Peyer's patch (tissue), 4 donors: Measurements from ENCODE around the gene BPIFB6.

ENCODE experiments used
- POLR2A ChIP-seq, 2 donors: fragments of 450-650 bp; IDR thresholded peaks; one replicate each; pipeline ENCODE4 v1.5.1; 2017; ENCODE audit warnings: antibody characterized with exemption in 2 of 2, mild to moderate bottlenecking in 2 of 2, moderate library complexity in 2 of 2
- TF ChIP-seq, protein P1 (sequence below), 6 experiments: fragments of 450-650 bp in 4 of 6; fragments of 200-600 bp in 2 of 6; sonication (generic) in 1 of 6; IDR thresholded peaks; one replicate each; pipeline ENCODE4 v1.5.1; 2017 to 2019; ENCODE audit warnings: antibody characterized with exemption in 6 of 6, mild to moderate bottlenecking in 3 of 6, moderate library complexity in 1 of 6

- TF ChIP-seq, protein P1, sequence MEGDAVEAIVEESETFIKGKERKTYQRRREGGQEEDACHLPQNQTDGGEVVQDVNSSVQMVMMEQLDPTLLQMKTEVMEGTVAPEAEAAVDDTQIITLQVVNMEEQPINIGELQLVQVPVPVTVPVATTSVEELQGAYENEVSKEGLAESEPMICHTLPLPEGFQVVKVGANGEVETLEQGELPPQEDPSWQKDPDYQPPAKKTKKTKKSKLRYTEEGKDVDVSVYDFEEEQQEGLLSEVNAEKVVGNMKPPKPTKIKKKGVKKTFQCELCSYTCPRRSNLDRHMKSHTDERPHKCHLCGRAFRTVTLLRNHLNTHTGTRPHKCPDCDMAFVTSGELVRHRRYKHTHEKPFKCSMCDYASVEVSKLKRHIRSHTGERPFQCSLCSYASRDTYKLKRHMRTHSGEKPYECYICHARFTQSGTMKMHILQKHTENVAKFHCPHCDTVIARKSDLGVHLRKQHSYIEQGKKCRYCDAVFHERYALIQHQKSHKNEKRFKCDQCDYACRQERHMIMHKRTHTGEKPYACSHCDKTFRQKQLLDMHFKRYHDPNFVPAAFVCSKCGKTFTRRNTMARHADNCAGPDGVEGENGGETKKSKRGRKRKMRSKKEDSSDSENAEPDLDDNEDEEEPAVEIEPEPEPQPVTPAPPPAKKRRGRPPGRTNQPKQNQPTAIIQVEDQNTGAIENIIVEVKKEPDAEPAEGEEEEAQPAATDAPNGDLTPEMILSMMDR (IDR thresholded peaks at IDR 0.05), result no peak
- no peak for TF ChIP-seq POLR2A (IDR thresholded peaks at IDR 0.05)
Observed at GRCh38 chr20:33072813-33073212, 41.4 kb downstream of the BPIFB6 start.
